Measurements from ENCODE around the gene OCLN. TPM values are rescaled to one million over a fixed set of nuclear protein-coding genes. Genes with fewer than 3 reads are reported as not detected.
A peak's percentile ranks its signal among the peaks of the same experiment; 100 is the strongest.
"Not testable (repeated sequence)": the region's sequence is repeated elsewhere in the genome, so short reads cannot be mapped to it uniquely, and the experiment has no call there.

OCLN gene
- total RNA-seq, 1 donor from 2014 or later = 2.0 TPM

DNA sequence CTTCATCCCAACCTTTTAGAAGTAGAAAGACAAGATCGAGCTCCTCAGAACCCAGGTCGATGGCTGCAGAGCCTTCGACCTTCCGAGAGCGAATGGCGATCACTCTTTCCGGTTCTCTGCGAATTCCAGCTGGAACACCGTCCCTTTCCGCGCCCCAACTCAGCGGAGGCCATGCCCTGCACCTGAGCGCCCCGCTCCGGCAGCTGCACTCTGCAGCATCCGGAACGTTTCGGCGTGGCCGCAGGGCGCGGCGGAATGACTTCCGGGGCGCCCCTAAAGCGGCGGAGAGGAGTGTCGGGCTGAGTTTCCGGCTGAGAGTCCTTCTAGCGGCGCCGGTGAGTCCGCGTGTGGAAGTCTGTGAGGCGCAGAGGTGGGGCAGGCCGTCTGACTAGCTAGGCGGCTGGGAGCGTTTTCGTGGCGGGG is 67.3 kb downstream of the OCLN start, which contains the start of gene GTF2H2C:
Gene GTF2H2C (plus strand): TSS at position 284 of the 423 bp plus-strand sequence. CDS start 4,942 bp downstream, outside the sequence.
- intact Hi-C loops (cut with micrococcal nuclease); H3K36me3 ChIP-seq; H3K4me1 ChIP-seq; H3K9me3 ChIP-seq (replicated peaks); H3K27me3 ChIP-seq (ENCODE audit: low read depth): not testable (repeated sequence)
- TF ChIP-seq, protein P1, sequence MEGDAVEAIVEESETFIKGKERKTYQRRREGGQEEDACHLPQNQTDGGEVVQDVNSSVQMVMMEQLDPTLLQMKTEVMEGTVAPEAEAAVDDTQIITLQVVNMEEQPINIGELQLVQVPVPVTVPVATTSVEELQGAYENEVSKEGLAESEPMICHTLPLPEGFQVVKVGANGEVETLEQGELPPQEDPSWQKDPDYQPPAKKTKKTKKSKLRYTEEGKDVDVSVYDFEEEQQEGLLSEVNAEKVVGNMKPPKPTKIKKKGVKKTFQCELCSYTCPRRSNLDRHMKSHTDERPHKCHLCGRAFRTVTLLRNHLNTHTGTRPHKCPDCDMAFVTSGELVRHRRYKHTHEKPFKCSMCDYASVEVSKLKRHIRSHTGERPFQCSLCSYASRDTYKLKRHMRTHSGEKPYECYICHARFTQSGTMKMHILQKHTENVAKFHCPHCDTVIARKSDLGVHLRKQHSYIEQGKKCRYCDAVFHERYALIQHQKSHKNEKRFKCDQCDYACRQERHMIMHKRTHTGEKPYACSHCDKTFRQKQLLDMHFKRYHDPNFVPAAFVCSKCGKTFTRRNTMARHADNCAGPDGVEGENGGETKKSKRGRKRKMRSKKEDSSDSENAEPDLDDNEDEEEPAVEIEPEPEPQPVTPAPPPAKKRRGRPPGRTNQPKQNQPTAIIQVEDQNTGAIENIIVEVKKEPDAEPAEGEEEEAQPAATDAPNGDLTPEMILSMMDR (IDR thresholded peaks at IDR 0.05; ENCODE audit: borderline replicate concordance) = peak; percentile 37
- DNase-seq = peak; percentile 63
- H3K27ac ChIP-seq (replicated peaks) = peak within 1 kb of the TSS; percentile 69
- H3K4me3 ChIP-seq = peak within 1 kb of the TSS; percentile 67

DNA sequence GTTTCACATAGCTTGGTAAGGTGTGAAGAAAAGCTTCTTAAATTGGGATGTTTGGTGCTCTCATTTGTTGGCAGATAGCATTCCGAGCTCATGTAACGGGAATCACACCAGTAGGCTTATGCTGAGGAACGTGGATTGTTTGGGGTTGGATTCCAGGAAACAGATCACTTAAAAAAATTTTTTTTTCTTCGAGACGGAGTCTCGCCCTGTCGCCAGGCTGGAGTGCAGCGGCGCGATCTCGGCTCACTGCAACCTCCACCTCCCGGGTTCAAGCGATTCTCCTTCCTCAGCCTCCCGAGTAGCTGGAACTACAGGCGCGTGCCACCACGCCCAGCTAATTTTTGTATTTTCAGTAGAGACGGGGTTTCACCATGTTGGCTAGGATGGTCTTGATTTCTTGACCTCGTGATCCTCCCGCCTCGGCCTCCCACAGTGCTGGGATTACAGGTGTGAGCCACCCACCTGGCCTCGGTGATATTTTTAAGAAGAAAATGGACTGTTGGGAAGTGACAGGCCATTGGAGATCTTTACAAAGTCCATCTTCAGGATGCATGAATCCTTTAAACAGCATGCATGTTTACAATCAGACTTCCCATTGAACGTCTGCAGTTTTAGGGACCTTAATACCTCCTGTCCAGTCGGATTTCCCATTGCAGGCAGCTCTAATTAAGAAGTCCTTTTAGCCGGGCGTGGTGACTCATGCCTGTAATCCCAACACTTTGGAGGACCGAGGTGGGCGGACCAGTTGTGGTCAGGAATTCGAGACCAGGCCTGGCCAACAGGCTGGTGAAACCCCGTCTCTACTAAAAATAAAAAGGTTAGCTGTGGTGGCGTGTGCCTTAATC is 68.2 kb downstream of the OCLN start:
- H3K27ac ChIP-seq (replicated peaks); intact Hi-C loops (cut with micrococcal nuclease); H3K9me3 ChIP-seq (replicated peaks); H3K4me1 ChIP-seq; H3K36me3 ChIP-seq; DNase-seq; H3K27me3 ChIP-seq (ENCODE audit: low read depth): not testable (repeated sequence)
- peak overlapping the region; percentile 67 for H3K4me3 ChIP-seq

- H3K36me3 ChIP-seq; intact Hi-C loops (cut with micrococcal nuclease); DNase-seq; H3K4me3 ChIP-seq; H3K9me3 ChIP-seq (replicated peaks); H3K27ac ChIP-seq (replicated peaks); H3K4me1 ChIP-seq; H3K27me3 ChIP-seq (ENCODE audit: low read depth): not testable (repeated sequence)
Measured at GRCh38 chr5:69566172-69566571, 73.6 kb downstream of the OCLN start.

DNA sequence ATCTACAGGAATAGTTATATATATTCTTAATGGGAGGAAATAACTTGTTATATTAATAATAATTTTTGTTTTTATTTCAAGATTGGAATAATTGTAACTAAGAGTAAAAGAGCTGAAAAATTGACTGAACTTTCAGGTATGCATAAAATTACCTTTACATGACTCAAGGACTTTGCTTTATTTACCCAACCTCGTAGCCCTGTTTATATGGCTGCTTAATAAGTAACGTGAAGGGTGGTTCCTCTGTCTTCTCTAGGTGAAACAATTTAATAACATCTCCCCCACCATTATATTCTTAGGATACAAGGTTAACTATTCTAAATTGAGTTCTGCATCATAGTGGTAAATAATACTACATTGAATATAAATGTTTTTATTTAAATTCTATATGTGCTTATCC is 75.5 kb downstream of the OCLN start:
- H3K4me3 ChIP-seq; intact Hi-C loops (cut with micrococcal nuclease); H3K9me3 ChIP-seq (replicated peaks); H3K27me3 ChIP-seq (ENCODE audit: low read depth); H3K4me1 ChIP-seq; DNase-seq; H3K36me3 ChIP-seq; H3K27ac ChIP-seq (replicated peaks): not testable (repeated sequence)

DNA sequence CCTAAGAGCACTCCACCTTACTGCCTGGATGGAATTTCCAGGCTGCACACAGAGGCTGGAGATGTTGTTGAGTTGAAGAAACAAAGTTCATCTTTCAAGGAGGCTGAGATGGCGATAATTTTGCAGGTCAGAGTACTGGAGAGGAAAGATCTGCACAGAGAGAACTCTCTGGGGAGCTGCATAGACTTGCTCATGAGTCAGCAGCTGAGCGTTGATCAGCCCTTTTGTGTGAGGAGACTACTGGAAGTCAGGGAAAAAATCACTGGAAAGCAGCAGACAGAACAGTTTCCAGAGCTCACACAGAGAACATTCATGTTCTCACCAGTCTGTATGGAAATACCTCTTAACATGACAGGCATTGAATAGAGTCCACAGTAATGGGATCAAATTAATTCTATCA is 90.8 kb downstream of the OCLN start:
- intact Hi-C loops (cut with micrococcal nuclease); H3K27ac ChIP-seq (replicated peaks); H3K27me3 ChIP-seq (ENCODE audit: low read depth); H3K4me1 ChIP-seq; H3K36me3 ChIP-seq; DNase-seq; H3K9me3 ChIP-seq (replicated peaks); H3K4me3 ChIP-seq: not testable (repeated sequence)

- H3K36me3 ChIP-seq; H3K27me3 ChIP-seq (ENCODE audit: low read depth); H3K4me1 ChIP-seq; intact Hi-C loops (cut with micrococcal nuclease); H3K4me3 ChIP-seq; DNase-seq; H3K9me3 ChIP-seq (replicated peaks); H3K27ac ChIP-seq (replicated peaks): not testable (repeated sequence)
Measured at GRCh38 chr5:69596114-69596840, 103.7 kb downstream of the OCLN start.

GRCh38 chr5:69601947-69602346 is 109.4 kb downstream of the OCLN start:
- DNase-seq; H3K27ac ChIP-seq (replicated peaks); H3K27me3 ChIP-seq (ENCODE audit: low read depth); intact Hi-C loops (cut with micrococcal nuclease); H3K36me3 ChIP-seq; H3K4me3 ChIP-seq; H3K4me1 ChIP-seq; H3K9me3 ChIP-seq (replicated peaks): not testable (repeated sequence)

- H3K27me3 ChIP-seq (ENCODE audit: low read depth); H3K36me3 ChIP-seq; H3K4me1 ChIP-seq; H3K4me3 ChIP-seq; H3K9me3 ChIP-seq (replicated peaks); intact Hi-C loops (cut with micrococcal nuclease); H3K27ac ChIP-seq (replicated peaks); DNase-seq: not testable (repeated sequence)
Measured at GRCh38 chr5:69606839-69607238, 114.2 kb downstream of the OCLN start.

Other genes starting within 250 kb of the OCLN start
- gene CCDC125, start 160.0 kb upstream of the OCLN start, total RNA-seq = 2.4 TPM
- gene AK6, start 123.3 kb upstream of the OCLN start, total RNA-seq = 39.4 TPM
- 32.2 TPM for gene TAF9, start 123.3 kb upstream of the OCLN start, total RNA-seq
- gene RAD17, start 123.0 kb upstream of the OCLN start, total RNA-seq = 19.4 TPM
- gene MARVELD2, start 77.7 kb upstream of the OCLN start, total RNA-seq = 0.96 TPM
- 18.0 TPM for gene GTF2H2C, start 67.4 kb downstream of the OCLN start, total RNA-seq